Activated naive CD4-positive, alpha-beta T cell treated with anti-CD3 and anti-CD28 coated beads, Interleukin-2, amount 10 ng/mL, durations not matched to agents 7 days and 5 days (primary cell): ENCODE results near the gene AXIN1.
"Not testable (repeated sequence)": the region's sequence is repeated elsewhere in the genome, so short reads cannot be mapped to it uniquely, and the experiment has no call there.

Source experiments
- CTCF ChIA-PET: fragments of 350-600 bp; sonication (Branson Sonifier 250); formaldehyde crosslinking; loops from one replicate; lab custom pipeline; 2021; ENCODE audit warnings: antibody characterized with exemption; lab: Charles Lee
- DNase-seq: peaks from one replicate; pipeline ENCODE4 v3.0.0-alpha.2; 2020
- H3K27ac Mint-ChIP-seq: one replicate; pipeline ENCODE4 v1.8.0; 2021; ENCODE audit warnings: mild to moderate bottlenecking, moderate library complexity, mixed read lengths
- H3K27me3 Mint-ChIP-seq: one replicate; pipeline ENCODE4 v1.8.0; 2021; ENCODE audit warnings: mild to moderate bottlenecking, mixed read lengths
- H3K36me3 Mint-ChIP-seq: one replicate; pipeline ENCODE4 v1.8.0; 2021; ENCODE audit warnings: mixed read lengths
- H3K4me1 Mint-ChIP-seq: one replicate; pipeline ENCODE4 v1.8.0; 2021; ENCODE audit warnings: mixed read lengths
- H3K4me3 Mint-ChIP-seq: one replicate; pipeline ENCODE4 v1.8.0; 2021; ENCODE audit warnings: mild to moderate bottlenecking, moderate library complexity, mixed read lengths
- H3K9me3 Mint-ChIP-seq: one replicate; pipeline ENCODE4 v1.8.0; 2021; ENCODE audit warnings: mixed read lengths

The AXIN1 gene

GRCh38 chr16:378113-378820 lies 25.7 kb upstream of the AXIN1 start:
- not testable (repeated sequence) for H3K27me3 Mint-ChIP-seq, DNase-seq, H3K36me3 Mint-ChIP-seq, H3K4me3 Mint-ChIP-seq, H3K9me3 Mint-ChIP-seq
- Mint-ChIP-seq H3K27ac (peak overlapping the region; percentile 11), H3K4me1 (peaks cover 20% of the 10 kb centered on the region)
- CTCF ChIA-PET: interaction anchor here (1.5 kb wide), 1 partner anchor 16 kb away, joined by 4 read pairs; no protein-coding TSS in a partner anchor

GRCh38 chr16:377419-377951 lies 25.0 kb upstream of the AXIN1 start:
- CTCF ChIA-PET: no interaction called here
- Mint-ChIP-seq H3K9me3 (no peaks in the 10 kb centered on the region), H3K4me1 (peaks cover 14% of the 10 kb centered on the region), H3K27me3 (no peaks in the 10 kb centered on the region), H3K36me3 (peaks cover 9% of the 10 kb centered on the region), H3K4me3 (no peak overlapping the region), H3K27ac (no peak overlapping the region)
- DNase-seq: no peak

GRCh38 chr16:376817-377418 lies 24.4 kb upstream of the AXIN1 start:
- no peaks in the 10 kb centered on the region for H3K9me3 Mint-ChIP-seq
- H3K27me3 Mint-ChIP-seq: no peaks in the 10 kb centered on the region
- no peak overlapping the region for H3K27ac Mint-ChIP-seq
- no peak overlapping the region for H3K4me3 Mint-ChIP-seq
- peaks cover 9% of the 10 kb centered on the region for H3K36me3 Mint-ChIP-seq
- H3K4me1 Mint-ChIP-seq: peaks cover 15% of the 10 kb centered on the region
- CTCF ChIA-PET: interaction anchor here (0.6 to 1.1 kb wide), 2 partner anchors 111 to 152 kb away, joined by 3 read pairs; no protein-coding TSS in a partner anchor
- DNase-seq: no peak

GRCh38 chr16:375927-376816 lies 23.6 kb upstream of the AXIN1 start:
- DNase-seq: no peak
- Mint-ChIP-seq H3K27ac (no peak overlapping the region), H3K36me3 (peaks cover 9% of the 10 kb centered on the region), H3K9me3 (no peaks in the 10 kb centered on the region), H3K4me3 (no peak overlapping the region), H3K4me1 (peaks cover 19% of the 10 kb centered on the region), H3K27me3 (no peaks in the 10 kb centered on the region)
- CTCF ChIA-PET: interaction anchor here (0.6 to 1.1 kb wide), 2 partner anchors 112 to 151 kb away, joined by 3 read pairs; no protein-coding TSS in a partner anchor

- Mint-ChIP-seq H3K36me3 (peaks cover 11% of the 10 kb centered on the region), H3K4me3 (no peak overlapping the region), H3K27me3 (peaks cover 3% of the 10 kb centered on the region), H3K4me1 (peaks cover 24% of the 10 kb centered on the region), H3K27ac (no peak overlapping the region), H3K9me3 (no peaks in the 10 kb centered on the region)
- CTCF ChIA-PET: no interaction called here
- DNase-seq: no peak
Measured at GRCh38 chr16:375212-375611, 22.7 kb upstream of the AXIN1 start.

GRCh38 chr16:374616-374926 lies 22.0 kb upstream of the AXIN1 start:
- CTCF ChIA-PET: no interaction called here
- Mint-ChIP-seq H3K27me3 (peaks cover 4% of the 10 kb centered on the region), H3K4me3 (no peak overlapping the region), H3K4me1 (peaks cover 22% of the 10 kb centered on the region), H3K27ac (no peak overlapping the region), H3K9me3 (no peaks in the 10 kb centered on the region), H3K36me3 (peaks cover 8% of the 10 kb centered on the region)
- DNase-seq: no peak

- CTCF ChIA-PET: no interaction called here
- Mint-ChIP-seq H3K36me3 (peaks cover 8% of the 10 kb centered on the region), H3K27ac (no peak overlapping the region), H3K4me3 (no peak overlapping the region), H3K4me1 (peaks cover 23% of the 10 kb centered on the region), H3K27me3 (peaks cover 4% of the 10 kb centered on the region), H3K9me3 (no peaks in the 10 kb centered on the region)
- DNase-seq: no peak
Measured at GRCh38 chr16:373848-374615, 21.5 kb upstream of the AXIN1 start.

GRCh38 chr16:373020-373598 lies 20.6 kb upstream of the AXIN1 start:
- Mint-ChIP-seq H3K27me3 (peaks cover 4% of the 10 kb centered on the region), H3K27ac (no peak overlapping the region), H3K9me3 (no peaks in the 10 kb centered on the region), H3K4me3 (no peak overlapping the region), H3K36me3 (peaks cover 11% of the 10 kb centered on the region), H3K4me1 (peaks cover 24% of the 10 kb centered on the region)
- no peak for DNase-seq
- CTCF ChIA-PET: interaction anchor here (3.3 kb wide), 1 partner anchor 11 kb away, joined by 17 read pairs; no protein-coding TSS in a partner anchor

GRCh38 chr16:372302-372983 lies 19.9 kb upstream of the AXIN1 start:
- no peak overlapping the region for H3K4me3 Mint-ChIP-seq
- DNase-seq: no peak
- no peak overlapping the region for H3K27ac Mint-ChIP-seq
- no peaks in the 10 kb centered on the region for H3K9me3 Mint-ChIP-seq
- H3K36me3 Mint-ChIP-seq: peaks cover 11% of the 10 kb centered on the region
- peaks cover 24% of the 10 kb centered on the region for H3K4me1 Mint-ChIP-seq
- CTCF ChIA-PET: interaction anchor here (3.3 kb wide), 1 partner anchor 10 kb away, joined by 17 read pairs; no protein-coding TSS in a partner anchor
- peaks cover 4% of the 10 kb centered on the region for H3K27me3 Mint-ChIP-seq

- peak overlapping the region; percentile 33 for H3K27ac Mint-ChIP-seq
- DNase-seq: no peak
- H3K36me3 Mint-ChIP-seq: peaks cover 17% of the 10 kb centered on the region
- H3K4me3 Mint-ChIP-seq: no peak overlapping the region
- peaks cover 24% of the 10 kb centered on the region for H3K4me1 Mint-ChIP-seq
- no peaks in the 10 kb centered on the region for H3K9me3 Mint-ChIP-seq
- CTCF ChIA-PET: interaction anchor here (1.9 to 3.3 kb wide), 2 partner anchors 8 to 10 kb away, joined by 4 to 17 read pairs; no protein-coding TSS in a partner anchor
- peaks cover 4% of the 10 kb centered on the region for H3K27me3 Mint-ChIP-seq
Measured at GRCh38 chr16:371515-372301, 19.2 kb upstream of the AXIN1 start.

- Mint-ChIP-seq H3K36me3 (peaks cover 16% of the 10 kb centered on the region), H3K9me3 (no peaks in the 10 kb centered on the region), H3K27ac (peak overlapping the region; percentile 92), H3K4me1 (peaks cover 24% of the 10 kb centered on the region), H3K27me3 (peaks cover 4% of the 10 kb centered on the region), H3K4me3 (peak overlapping the region; percentile 96)
- CTCF ChIA-PET: interaction anchor here (1.9 to 3.3 kb wide), 2 partner anchors 9 kb away, joined by 4 to 17 read pairs; no protein-coding TSS in a partner anchor
- DNase-seq: no peak
Measured at GRCh38 chr16:370979-371514, 18.5 kb upstream of the AXIN1 start.

- Mint-ChIP-seq H3K36me3 (peaks cover 16% of the 10 kb centered on the region), H3K4me1 (peaks cover 24% of the 10 kb centered on the region)
- CTCF ChIA-PET: interaction anchor here (1.9 to 3.3 kb wide), 2 partner anchors 8 to 9 kb away, joined by 4 to 17 read pairs; no protein-coding TSS in a partner anchor
Measured at GRCh38 chr16:370443-370842, 17.9 kb upstream of the AXIN1 start, which contains the start of gene MRPL28. Gene MRPL28 (minus strand): TSS chr16:370538. CDS start chr16:370218, 320 bp downstream.

More at GRCh38 chr16:370443-370842, 17.9 kb upstream of the AXIN1 start, which contains the start of gene MRPL28:
- DNase-seq: peak; percentile 97
- H3K27ac Mint-ChIP-seq: peak within 1 kb of the TSS; percentile 92
- H3K9me3 Mint-ChIP-seq: no peaks in the 10 kb centered on the region
- peak within 1 kb of the TSS; percentile 96 for H3K4me3 Mint-ChIP-seq
- peaks cover 4% of the 10 kb centered on the region for H3K27me3 Mint-ChIP-seq
